Measurements from ENCODE around the gene C1QL4. TPM values are rescaled to one million over a fixed set of nuclear protein-coding genes. Genes with fewer than 3 reads are reported as not detected.
A peak's percentile ranks its signal among the peaks of the same experiment; 100 is the strongest.

The C1QL4 gene
- polyA plus RNA-seq, 2 of the 4 experiments (the other 2 are of a cell fraction) = 1.5 to 2.8 TPM

DNA sequence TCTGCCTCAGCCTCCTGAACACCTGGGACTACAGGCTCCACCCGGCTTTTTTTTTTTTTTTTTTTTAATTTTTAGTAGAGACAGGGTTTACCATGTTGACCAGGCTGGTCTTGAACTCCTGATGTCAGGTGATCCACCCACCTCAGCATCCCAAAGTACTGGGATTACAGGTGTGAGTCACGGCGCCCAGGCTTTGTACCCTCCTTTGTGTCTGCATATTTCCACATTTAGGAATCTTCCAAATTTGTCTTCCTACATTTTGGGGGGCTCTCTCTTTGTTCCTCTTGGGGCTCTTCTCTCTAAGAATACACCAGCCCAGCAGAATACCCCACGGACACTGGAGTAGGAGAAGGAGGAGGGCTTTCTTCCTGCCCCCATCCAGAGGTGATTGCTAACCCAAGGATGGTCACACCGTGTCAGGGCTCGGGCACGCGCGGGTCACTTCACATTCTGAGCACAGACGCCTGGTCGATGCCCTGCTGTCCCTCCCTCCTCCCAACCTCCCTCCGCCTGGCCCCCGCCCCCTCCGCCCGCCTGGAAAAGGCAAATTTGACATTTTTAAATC is 7.6 kb upstream of the C1QL4 start:
- TF ChIP-seq CBX8 (IDR thresholded peaks at IDR 0.05) = no peak
- no peak for TF ChIP-seq CHD2 (IDR thresholded peaks at IDR 0.05; ENCODE audit: low read length, partially characterized antibody)
- TF ChIP-seq RARB (CRISPR knock-in tag; IDR thresholded peaks at IDR 0.05) = no peak
- TF ChIP-seq NPAS2 (CRISPR knock-in tag; IDR thresholded peaks at IDR 0.05; ENCODE audit: borderline replicate concordance) = no peak
- no peak for TF ChIP-seq HOXB5 (CRISPR knock-in tag; IDR thresholded peaks at IDR 0.05)
- TF ChIP-seq RCOR1 (IDR thresholded peaks at IDR 0.05; ENCODE audit: low read depth, low read length) = no peak
- no peak for TF ChIP-seq KDM5A (IDR thresholded peaks at IDR 0.05)
- no peak for TF ChIP-seq RFX5 (IDR thresholded peaks at IDR 0.05)
- no peak for TF ChIP-seq RNF2 (IDR thresholded peaks at IDR 0.05; ENCODE audit: borderline replicate concordance, low read depth)
- TF ChIP-seq FOSL2 (IDR thresholded peaks at IDR 0.05) = no peak
- TF ChIP-seq FOSL2 (CRISPR knock-in tag; IDR thresholded peaks at IDR 0.05) = no peak
- TF ChIP-seq, protein P1, sequence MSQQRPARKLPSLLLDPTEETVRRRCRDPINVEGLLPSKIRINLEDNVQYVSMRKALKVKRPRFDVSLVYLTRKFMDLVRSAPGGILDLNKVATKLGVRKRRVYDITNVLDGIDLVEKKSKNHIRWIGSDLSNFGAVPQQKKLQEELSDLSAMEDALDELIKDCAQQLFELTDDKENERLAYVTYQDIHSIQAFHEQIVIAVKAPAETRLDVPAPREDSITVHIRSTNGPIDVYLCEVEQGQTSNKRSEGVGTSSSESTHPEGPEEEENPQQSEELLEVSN (IDR thresholded peaks at IDR 0.05; ENCODE audit: borderline replicate concordance, low read depth) = no peak
- no peak for TF ChIP-seq EP300 (IDR thresholded peaks at IDR 0.05)

DNA sequence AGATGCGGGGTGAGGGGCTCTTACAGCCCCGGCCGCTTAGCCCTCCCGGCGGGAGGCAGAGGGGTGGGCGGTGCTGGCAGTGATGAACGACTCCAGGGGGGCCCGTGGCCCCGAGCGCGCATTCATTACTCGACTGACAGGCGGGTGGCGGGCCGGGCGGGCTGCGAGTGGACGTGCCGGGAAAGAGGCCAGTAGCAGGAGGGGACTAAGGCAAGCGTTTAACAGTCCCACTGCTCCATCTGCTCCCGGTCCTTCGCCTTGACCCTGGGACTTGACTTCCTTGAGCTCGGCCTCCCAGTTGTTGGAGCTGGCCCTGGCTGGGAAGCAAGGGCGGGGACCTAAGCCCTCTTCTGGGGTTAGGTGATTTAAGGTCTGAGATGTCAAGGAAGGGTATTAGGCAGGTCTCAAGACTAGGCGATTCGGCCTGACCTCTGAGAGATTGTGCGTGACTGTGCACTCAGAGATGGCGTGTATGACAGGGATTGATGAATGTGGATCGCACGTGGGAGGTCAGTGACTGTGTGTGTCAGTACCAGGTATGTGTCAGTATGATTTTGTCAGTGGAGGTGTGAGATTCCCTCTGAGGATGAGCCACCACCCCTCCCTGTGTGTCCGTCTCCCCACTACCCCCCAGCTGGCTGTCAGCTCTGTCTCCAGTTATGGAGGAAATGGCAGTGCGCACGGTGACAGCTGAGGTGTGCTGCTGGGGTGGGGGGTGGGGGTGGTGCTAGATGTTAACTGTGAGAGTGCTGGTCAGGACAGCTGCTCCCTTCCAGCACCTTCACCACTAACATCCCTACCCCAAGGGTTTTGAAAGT is 6.1 kb upstream of the C1QL4 start:
- POLR2A ChIA-PET = interaction anchor here (0.7 to 2.8 kb wide), 4 partner anchors 11 to 24 kb away, joined by 3 to 17 read pairs (median 5); partner anchors contain the start of genes SPATS2 and TROAP
- peak overlapping the region; percentile 39 to 72; a peak in 5 of 6 replicates for H3K27ac ChIP-seq

More for the DNA sequence above, 7.6 kb upstream of the C1QL4 start:
- H3K4me3 ChIP-seq = no peak overlapping the region; the same call in 2 of the 3 replicates
- H3K4me2 ChIP-seq = peak overlapping the region; percentile 87; the same call in 1 of the 3 replicates
- POLR2A ChIA-PET = no interaction called here
- FAIRE-seq (no peak), DNase-seq (ENCODE audit: low read depth in 1 of 2, low spot score in 1 of 2) (no peak), ATAC-seq (no peak)
- CTCF ChIA-PET = interaction anchor here (1.1 to 4.0 kb wide), 3 partner anchors 9 to 54 kb away, joined by 3 to 164 read pairs (median 56); partner anchors contain the start of gene PRPH
- H3K9me3 ChIP-seq = no peaks in the 10 kb centered on the region
- H3K4me1 ChIP-seq = peaks cover 50% of the 10 kb centered on the region
- H3K27ac ChIP-seq = peak overlapping the region in 1 of 2 experiments; percentile 85; a peak in 2 of 6 replicates
- WGBS (ENCODE audit: missing lambda C conversion rate) = 85% methylated on average over 13 of the region's 15 CpGs

DNA sequence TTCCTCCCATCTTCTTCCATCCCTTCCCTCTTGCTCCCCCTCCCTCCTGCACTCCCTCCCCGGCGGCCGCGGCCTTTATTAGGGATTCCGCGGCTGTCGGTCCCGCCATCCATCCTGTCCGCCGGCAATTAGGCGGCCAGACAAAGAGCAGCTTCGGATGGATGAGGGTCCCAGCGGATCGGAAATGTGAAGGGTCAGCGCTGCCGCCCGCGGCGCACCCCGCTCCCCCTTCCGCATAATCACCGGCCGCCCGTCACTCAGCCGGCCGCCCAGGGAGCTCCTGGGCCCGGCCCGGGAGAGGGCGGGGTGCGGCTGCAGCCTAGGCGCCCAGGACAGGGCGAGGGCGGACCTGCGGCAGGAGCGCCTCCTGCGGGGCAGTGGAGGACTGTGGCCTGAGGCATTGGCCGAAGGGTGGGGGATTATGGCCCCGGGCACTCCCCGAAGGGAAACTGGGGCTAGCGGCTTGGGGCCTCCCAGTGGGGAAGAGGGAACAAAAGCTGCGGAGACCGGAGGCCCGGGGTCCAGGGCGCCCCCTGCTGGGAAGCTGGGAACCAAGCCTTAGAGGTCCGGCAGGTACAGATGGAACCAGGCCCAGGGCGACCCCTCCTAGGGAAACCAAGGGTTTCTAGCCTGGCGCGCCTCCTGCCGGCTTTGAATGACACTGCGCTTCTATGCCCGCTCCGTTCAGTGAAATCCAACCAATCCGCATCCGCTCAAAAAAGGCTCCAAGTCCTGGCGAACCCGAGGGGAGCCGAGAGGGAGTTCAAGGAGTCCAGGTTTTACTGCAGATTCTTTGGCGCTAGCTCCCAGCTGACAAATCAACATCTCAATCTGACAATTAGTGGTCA is 5.3 kb upstream of the C1QL4 start:
- peaks cover 41% of the 10 kb centered on the region for H3K4me1 ChIP-seq
- WGBS (ENCODE audit: missing lambda C conversion rate) = 27% methylated on average over 58 of the region's 58 CpGs
- peak overlapping the region; percentile 48 for H3K4me3 ChIP-seq
- H3K27ac ChIP-seq = peak overlapping the region; percentile 72 to 86
- CTCF ChIA-PET = interaction anchor here (0.5 to 4.0 kb wide), 70 partner anchors 9 to 589 kb away, joined by 3 to 164 read pairs (median 5); partner anchors contain the start of genes KCNH3, PRPH, SPATS2 and TROAP
- DNase-seq (ENCODE audit: low read depth in 1 of 2, low spot score in 1 of 2) = peak; percentile 88 to 95
- H3K9me3 ChIP-seq = no peaks in the 10 kb centered on the region
- FAIRE-seq = no peak
- peak; percentile 60 to 83 for ATAC-seq
- H3K4me2 ChIP-seq = peak overlapping the region; percentile 99
- POLR2A ChIA-PET = interaction anchor here (0.7 to 2.8 kb wide), 5 partner anchors 10 to 76 kb away, joined by 3 to 17 read pairs (median 4); partner anchors contain the start of genes SPATS2 and TROAP
- TF ChIP-seq HOXA7 (CRISPR knock-in tag; IDR thresholded peaks at IDR 0.05) (no peak), RAD21 (conservative IDR thresholded peaks at IDR 0.05 in 1 of 2, IDR thresholded peaks at IDR 0.05 in 1 of 2) (peak; percentile 54 to 66), HOXB5 (CRISPR knock-in tag; IDR thresholded peaks at IDR 0.05) (no peak), HDAC2 (IDR thresholded peaks at IDR 0.05) (no peak), RARB (CRISPR knock-in tag; IDR thresholded peaks at IDR 0.05) (no peak), BHLHE40 (IDR thresholded peaks at IDR 0.05; ENCODE audit: low read depth, low read length) (no peak)
- TF ChIP-seq, protein P2, sequence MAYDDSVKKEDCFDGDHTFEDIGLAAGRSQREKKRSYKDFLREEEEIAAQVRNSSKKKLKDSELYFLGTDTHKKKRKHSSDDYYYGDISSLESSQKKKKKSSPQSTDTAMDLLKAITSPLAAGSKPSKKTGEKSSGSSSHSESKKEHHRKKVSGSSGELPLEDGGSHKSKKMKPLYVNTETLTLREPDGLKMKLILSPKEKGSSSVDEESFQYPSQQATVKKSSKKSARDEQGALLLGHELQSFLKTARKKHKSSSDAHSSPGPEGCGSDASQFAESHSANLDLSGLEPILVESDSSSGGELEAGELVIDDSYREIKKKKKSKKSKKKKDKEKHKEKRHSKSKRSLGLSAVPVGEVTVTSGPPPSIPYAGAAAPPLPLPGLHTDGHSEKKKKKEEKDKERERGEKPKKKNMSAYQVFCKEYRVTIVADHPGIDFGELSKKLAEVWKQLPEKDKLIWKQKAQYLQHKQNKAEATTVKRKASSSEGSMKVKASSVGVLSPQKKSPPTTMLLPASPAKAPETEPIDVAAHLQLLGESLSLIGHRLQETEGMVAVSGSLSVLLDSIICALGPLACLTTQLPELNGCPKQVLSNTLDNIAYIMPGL (CRISPR knock-in tag; IDR thresholded peaks at IDR 0.05; ENCODE audit: borderline replicate concordance) = no peak
- TF ChIP-seq, protein P3, sequence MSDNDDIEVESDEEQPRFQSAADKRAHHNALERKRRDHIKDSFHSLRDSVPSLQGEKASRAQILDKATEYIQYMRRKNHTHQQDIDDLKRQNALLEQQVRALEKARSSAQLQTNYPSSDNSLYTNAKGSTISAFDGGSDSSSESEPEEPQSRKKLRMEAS (IDR thresholded peaks at IDR 0.05) = peak; percentile 1; the same call in 1 of the 2 replicates
- TF ChIP-seq, protein P4, sequence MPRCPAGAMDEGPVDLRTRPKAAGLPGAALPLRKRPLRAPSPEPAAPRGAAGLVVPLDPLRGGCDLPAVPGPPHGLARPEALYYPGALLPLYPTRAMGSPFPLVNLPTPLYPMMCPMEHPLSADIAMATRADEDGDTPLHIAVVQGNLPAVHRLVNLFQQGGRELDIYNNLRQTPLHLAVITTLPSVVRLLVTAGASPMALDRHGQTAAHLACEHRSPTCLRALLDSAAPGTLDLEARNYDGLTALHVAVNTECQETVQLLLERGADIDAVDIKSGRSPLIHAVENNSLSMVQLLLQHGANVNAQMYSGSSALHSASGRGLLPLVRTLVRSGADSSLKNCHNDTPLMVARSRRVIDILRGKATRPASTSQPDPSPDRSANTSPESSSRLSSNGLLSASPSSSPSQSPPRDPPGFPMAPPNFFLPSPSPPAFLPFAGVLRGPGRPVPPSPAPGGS (IDR thresholded peaks at IDR 0.05) = no peak
- TF ChIP-seq, protein P1 (IDR thresholded peaks at IDR 0.05; ENCODE audit: borderline replicate concordance, low read depth) = no peak

More for the DNA sequence above, 6.1 kb upstream of the C1QL4 start:
- DNase-seq (ENCODE audit: low read depth in 1 of 2, low spot score in 1 of 2) (peak in 1 of 2 experiments; percentile 35), FAIRE-seq (no peak), ATAC-seq (peak in 1 of 2 experiments; percentile 9; a peak in 3 of 6 replicates)
- H3K4me2 ChIP-seq = peak overlapping the region; percentile 99
- TF ChIP-seq NPAS2 (CRISPR knock-in tag; IDR thresholded peaks at IDR 0.05; ENCODE audit: borderline replicate concordance) (no peak), FOXS1 (CRISPR knock-in tag; IDR thresholded peaks at IDR 0.05) (no peak), HOXB5 (CRISPR knock-in tag; IDR thresholded peaks at IDR 0.05) (0 out of 2 replicates have a peak, but pooled peaks have one; percentile 6), RCOR1 (IDR thresholded peaks at IDR 0.05; ENCODE audit: low read depth, low read length) (no peak), CEBPB (IDR thresholded peaks at IDR 0.05) (no peak)
- CTCF ChIA-PET = interaction anchor here (0.7 to 4.0 kb wide), 56 partner anchors 9 to 588 kb away, joined by 3 to 164 read pairs (median 6); partner anchors contain the start of genes KCNH3, PRPH, SPATS2 and TROAP
- peaks cover 42% of the 10 kb centered on the region for H3K4me1 ChIP-seq
- H3K4me3 ChIP-seq = peak overlapping the region; percentile 48
- no peaks in the 10 kb centered on the region for H3K9me3 ChIP-seq
- WGBS (ENCODE audit: missing lambda C conversion rate) = 24% methylated on average over 32 of the region's 33 CpGs
